ENCODE measurements around the gene CSMD2. TPM values are rescaled to one million over a fixed set of nuclear protein-coding genes. Genes with fewer than 3 reads are reported as not detected.
A peak's percentile ranks its signal among the peaks of the same experiment; 100 is the strongest.

Gene CSMD2
- polyA plus RNA-seq, 4 donors, result under 0.01 to 0.54 (median 0.09) TPM

- Histone ChIP-seq H3K4me3 (ENCODE audit: low read depth in 1 of 3, low read length in 3 of 3) (peak within 1 kb of the TSS; percentile 60 to 73 (median 60)), H3K9me3 (ENCODE audit: control insufficient read depth in 2 of 2, insufficient read depth in 1 of 2, low read depth in 1 of 2, low read length in 1 of 2) (no peaks in the 10 kb centered on the region), H3K27ac (ENCODE audit: low read depth in 1 of 3, low read length in 2 of 3) (peak within 1 kb of the TSS; percentile 42 to 80 (median 50)), H3K36me3 (ENCODE audit: control insufficient read depth in 3 of 3, insufficient read depth in 2 of 3, low read depth in 1 of 3, low read length in 3 of 3) (peaks cover 0 to 2% (median 0%) of the 10 kb centered on the region in 3 donors), H3K4me1 (ENCODE audit: control insufficient read depth in 3 of 3, insufficient read depth in 2 of 3, low read depth in 1 of 3, low read length in 2 of 3) (peaks cover 0 to 9% (median 5%) of the 10 kb centered on the region in 3 donors), H3K27me3 (ENCODE audit: control insufficient read depth in 3 of 3, insufficient read depth in 3 of 3, low read length in 3 of 3) (no peaks in the 10 kb centered on the region)
- FAIRE-seq (no peak), DNase-seq (peak; percentile 98)
- 1% methylated on average over 38 of the region's 38 CpGs for WGBS, 3 donors
These were observed 692.6 kb downstream of the CSMD2 start, which contains the start of gene ZSCAN20 for GRCh38 chr1:33472269-33472980. TSS of gene ZSCAN20 (plus strand) at chr1:33472645. CDS start at chr1:33479289, 6,644 bp downstream.

DNA sequence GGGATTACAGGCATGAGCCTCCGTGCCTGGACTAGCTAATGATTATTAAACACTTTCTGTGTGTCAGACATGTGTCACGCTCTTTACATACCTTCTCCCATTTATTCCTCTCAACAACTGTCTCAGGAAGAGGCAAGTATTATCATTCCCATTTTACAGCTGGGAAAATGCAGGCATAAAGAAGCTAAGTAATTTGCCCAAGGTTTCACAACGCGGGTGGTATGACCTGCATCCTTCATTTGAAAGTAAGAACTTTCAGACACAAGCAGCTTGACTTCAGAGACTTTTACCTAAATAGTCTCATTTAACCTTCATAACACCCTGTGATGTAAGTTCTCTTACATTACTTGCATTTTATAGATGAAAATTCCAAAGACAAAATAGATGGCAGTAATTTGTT, 693.6 kb downstream of the CSMD2 start:
- Histone ChIP-seq H3K4me1 (ENCODE audit: control insufficient read depth in 3 of 3, insufficient read depth in 2 of 3, low read depth in 1 of 3, low read length in 2 of 3) (peaks cover 0 to 9% (median 5%) of the 10 kb centered on the region in 3 donors), H3K4me3 (ENCODE audit: low read depth in 1 of 3, low read length in 3 of 3) (no peak overlapping the region), H3K9me3 (ENCODE audit: control insufficient read depth in 2 of 2, insufficient read depth in 1 of 2, low read depth in 1 of 2, low read length in 1 of 2) (no peaks in the 10 kb centered on the region), H3K27me3 (ENCODE audit: control insufficient read depth in 3 of 3, insufficient read depth in 3 of 3, low read length in 3 of 3) (no peaks in the 10 kb centered on the region), H3K36me3 (ENCODE audit: control insufficient read depth in 3 of 3, insufficient read depth in 2 of 3, low read depth in 1 of 3, low read length in 3 of 3) (peaks cover 0 to 2% (median 0%) of the 10 kb centered on the region in 3 donors), H3K27ac (ENCODE audit: low read depth in 1 of 3, low read length in 2 of 3) (no peak overlapping the region)
- FAIRE-seq (no peak), DNase-seq (no peak)
- 85 to 93% (median 91%) methylated on average over 4 of the region's 4 CpGs for WGBS, 3 donors

DNA sequence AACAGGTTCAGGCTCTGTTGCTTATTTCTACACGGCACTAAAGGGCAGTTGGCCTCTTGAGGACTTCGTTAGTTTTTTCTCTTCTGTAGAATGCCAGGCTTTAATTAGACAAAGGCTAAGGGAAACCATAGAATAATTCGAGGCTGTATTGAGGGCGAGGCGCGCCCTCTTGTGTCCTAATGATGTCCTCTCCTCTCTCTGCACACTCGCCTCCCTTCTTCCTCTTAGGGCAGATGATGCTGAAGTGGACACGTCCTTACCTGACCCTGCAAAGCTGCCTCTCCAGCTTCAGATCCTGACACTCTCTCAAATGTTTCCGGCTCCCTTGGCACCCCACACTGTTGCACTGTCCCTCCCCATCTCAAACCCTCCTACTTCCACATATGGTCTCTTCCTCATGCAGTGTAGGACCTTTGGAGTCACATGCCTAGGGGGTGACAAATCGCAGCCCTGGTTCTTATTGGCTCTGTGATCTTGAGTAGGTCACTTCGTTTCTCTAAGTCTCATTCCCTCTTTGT, 694.5 kb downstream of the CSMD2 start:
- 2 to 5% (median 3%) methylated on average over 11 of the region's 11 CpGs for WGBS, 3 donors
- Histone ChIP-seq H3K27ac (ENCODE audit: low read depth in 1 of 3, low read length in 2 of 3) (peak overlapping the region in 1 of 3 donors; percentile 10), H3K36me3 (ENCODE audit: control insufficient read depth in 3 of 3, insufficient read depth in 2 of 3, low read depth in 1 of 3, low read length in 3 of 3) (no peaks in the 10 kb centered on the region), H3K4me1 (ENCODE audit: control insufficient read depth in 3 of 3, insufficient read depth in 2 of 3, low read depth in 1 of 3, low read length in 2 of 3) (peaks cover 0 to 9% (median 5%) of the 10 kb centered on the region in 3 donors), H3K27me3 (ENCODE audit: control insufficient read depth in 3 of 3, insufficient read depth in 3 of 3, low read length in 3 of 3) (no peaks in the 10 kb centered on the region), H3K9me3 (ENCODE audit: control insufficient read depth in 2 of 2, insufficient read depth in 1 of 2, low read depth in 1 of 2, low read length in 1 of 2) (no peaks in the 10 kb centered on the region), H3K4me3 (ENCODE audit: low read depth in 1 of 3, low read length in 3 of 3) (no peak overlapping the region)
- FAIRE-seq, result no peak
- peak; percentile 79 to 82 for DNase-seq

DNA sequence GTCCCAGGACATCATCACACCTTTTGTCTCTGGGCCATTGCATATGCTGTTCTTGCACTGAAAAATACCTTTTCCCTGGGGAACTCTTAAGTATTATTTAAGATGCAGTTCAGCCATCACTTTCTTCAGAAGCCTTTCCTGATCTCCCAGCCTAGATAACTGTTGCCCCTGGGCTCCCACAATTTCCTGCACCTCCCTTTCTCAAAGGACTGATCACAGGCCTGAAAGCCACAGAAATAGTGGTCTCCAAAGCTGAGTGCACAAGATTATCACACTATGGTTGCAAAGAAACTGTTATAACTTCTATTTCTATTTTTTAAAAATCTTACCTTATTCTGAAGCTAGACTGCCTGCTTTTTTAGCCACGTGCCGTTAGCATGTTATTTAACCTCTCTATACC, 695.3 kb downstream of the CSMD2 start:
- no peaks in the 10 kb centered on the region for H3K36me3 ChIP-seq (ENCODE audit: control insufficient read depth in 3 of 3, insufficient read depth in 2 of 3, low read depth in 1 of 3, low read length in 3 of 3)
- H3K4me1 ChIP-seq (ENCODE audit: control insufficient read depth in 3 of 3, insufficient read depth in 2 of 3, low read depth in 1 of 3, low read length in 2 of 3), result peaks cover 0 to 7% (median 5%) of the 10 kb centered on the region in 3 donors
- no peak overlapping the region for H3K27ac ChIP-seq (ENCODE audit: low read depth in 1 of 3, low read length in 2 of 3)
- FAIRE-seq, result no peak
- 93 to 98% (median 95%) methylated on average over 2 of the region's 2 CpGs for WGBS, 3 donors
- H3K4me3 ChIP-seq (ENCODE audit: low read depth in 1 of 3, low read length in 3 of 3), result no peak overlapping the region
- no peaks in the 10 kb centered on the region for H3K9me3 ChIP-seq (ENCODE audit: control insufficient read depth in 2 of 2, insufficient read depth in 1 of 2, low read depth in 1 of 2, low read length in 1 of 2)
- DNase-seq, result no peak
- H3K27me3 ChIP-seq (ENCODE audit: control insufficient read depth in 3 of 3, insufficient read depth in 3 of 3, low read length in 3 of 3), result no peaks in the 10 kb centered on the region

GRCh38 chr1:33468967-33469366, 696.1 kb downstream of the CSMD2 start:
- DNase-seq (no peak), FAIRE-seq (no peak)
- no peaks in the 10 kb centered on the region for H3K27me3 ChIP-seq (ENCODE audit: control insufficient read depth in 3 of 3, insufficient read depth in 3 of 3, low read length in 3 of 3)
- H3K27ac ChIP-seq (ENCODE audit: low read depth in 1 of 3, low read length in 2 of 3), result no peak overlapping the region
- no peaks in the 10 kb centered on the region for H3K36me3 ChIP-seq (ENCODE audit: control insufficient read depth in 3 of 3, insufficient read depth in 2 of 3, low read depth in 1 of 3, low read length in 3 of 3)
- WGBS, 3 donors, result 65 to 80% (median 76%) methylated on average over 3 of the region's 3 CpGs
- H3K4me3 ChIP-seq (ENCODE audit: low read depth in 1 of 3, low read length in 3 of 3), result no peak overlapping the region
- H3K9me3 ChIP-seq (ENCODE audit: control insufficient read depth in 2 of 2, insufficient read depth in 1 of 2, low read depth in 1 of 2, low read length in 1 of 2), result no peaks in the 10 kb centered on the region
- H3K4me1 ChIP-seq (ENCODE audit: control insufficient read depth in 3 of 3, insufficient read depth in 2 of 3, low read depth in 1 of 3, low read length in 2 of 3), result peaks cover 0 to 5% (median 3%) of the 10 kb centered on the region in 3 donors

DNA sequence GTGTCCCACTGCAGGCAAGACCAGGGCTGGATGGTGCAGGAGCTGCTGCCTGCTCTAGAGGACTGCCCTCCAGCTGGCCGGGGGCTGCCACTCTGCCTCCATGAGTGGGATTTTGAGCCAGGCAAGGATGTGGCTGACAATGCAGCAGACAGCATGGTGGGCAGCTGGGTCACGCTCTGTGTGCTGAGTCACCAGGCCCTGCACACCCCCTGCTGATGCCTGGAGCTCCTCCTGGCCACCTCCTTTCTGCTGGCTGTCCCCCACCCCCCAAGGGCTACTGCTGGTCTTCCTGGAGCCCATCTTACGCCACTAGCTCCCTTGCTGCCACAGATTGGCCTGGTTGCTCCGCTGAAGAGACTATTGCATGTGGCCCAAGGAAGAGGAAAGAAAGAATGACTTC, 696.5 kb downstream of the CSMD2 start:
- 88 to 92% (median 91%) methylated on average over 3 to 4 of the region's 4 CpGs for WGBS, 3 donors
- no peaks in the 10 kb centered on the region for H3K27me3 ChIP-seq (ENCODE audit: control insufficient read depth in 3 of 3, insufficient read depth in 3 of 3, low read length in 3 of 3)
- H3K4me1 ChIP-seq (ENCODE audit: control insufficient read depth in 3 of 3, insufficient read depth in 2 of 3, low read depth in 1 of 3, low read length in 2 of 3), result peaks cover 0 to 5% (median 0%) of the 10 kb centered on the region in 3 donors
- H3K36me3 ChIP-seq (ENCODE audit: control insufficient read depth in 3 of 3, insufficient read depth in 2 of 3, low read depth in 1 of 3, low read length in 3 of 3), result no peaks in the 10 kb centered on the region
- no peaks in the 10 kb centered on the region for H3K9me3 ChIP-seq (ENCODE audit: control insufficient read depth in 2 of 2, insufficient read depth in 1 of 2, low read depth in 1 of 2, low read length in 1 of 2)
- H3K4me3 ChIP-seq (ENCODE audit: low read depth in 1 of 3, low read length in 3 of 3), result no peak overlapping the region
- no peak overlapping the region for H3K27ac ChIP-seq (ENCODE audit: low read depth in 1 of 3, low read length in 2 of 3)
- FAIRE-seq, result no peak
- DNase-seq, result no peak

DNA sequence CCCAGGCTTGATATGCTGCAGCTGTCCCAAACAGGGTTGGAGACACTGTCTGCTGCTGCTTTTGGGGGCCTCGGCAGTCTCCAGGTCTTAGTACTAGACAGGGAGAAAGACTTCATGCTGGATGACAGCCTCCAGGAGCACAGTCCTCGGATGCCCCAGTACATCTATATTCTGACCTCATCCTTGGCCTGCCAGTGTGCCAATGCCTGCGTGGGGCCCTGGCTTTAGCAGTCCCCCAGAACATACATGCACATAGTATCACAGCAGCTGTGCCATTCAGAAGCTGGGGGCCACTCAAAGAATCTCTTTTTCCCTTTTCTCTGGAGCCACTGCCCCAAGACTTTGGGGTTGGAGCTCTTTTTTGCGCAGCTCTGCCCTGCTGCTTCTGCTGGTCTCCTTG, 697.0 kb downstream of the CSMD2 start:
- Histone ChIP-seq H3K4me3 (ENCODE audit: low read depth in 1 of 3, low read length in 3 of 3) (no peak overlapping the region), H3K36me3 (ENCODE audit: control insufficient read depth in 3 of 3, insufficient read depth in 2 of 3, low read depth in 1 of 3, low read length in 3 of 3) (no peaks in the 10 kb centered on the region), H3K9me3 (ENCODE audit: control insufficient read depth in 2 of 2, insufficient read depth in 1 of 2, low read depth in 1 of 2, low read length in 1 of 2) (no peaks in the 10 kb centered on the region), H3K27ac (ENCODE audit: low read depth in 1 of 3, low read length in 2 of 3) (no peak overlapping the region), H3K27me3 (ENCODE audit: control insufficient read depth in 3 of 3, insufficient read depth in 3 of 3, low read length in 3 of 3) (no peaks in the 10 kb centered on the region), H3K4me1 (ENCODE audit: control insufficient read depth in 3 of 3, insufficient read depth in 2 of 3, low read depth in 1 of 3, low read length in 2 of 3) (peaks cover 0 to 1% (median 0%) of the 10 kb centered on the region in 3 donors)
- 78 to 87% (median 84%) methylated on average over 4 of the region's 4 CpGs for WGBS, 3 donors
- FAIRE-seq, result no peak
- no peak for DNase-seq

- no peak for FAIRE-seq
- Histone ChIP-seq H3K4me1 (ENCODE audit: control insufficient read depth in 3 of 3, insufficient read depth in 2 of 3, low read depth in 1 of 3, low read length in 2 of 3) (no peaks in the 10 kb centered on the region), H3K27me3 (ENCODE audit: control insufficient read depth in 3 of 3, insufficient read depth in 3 of 3, low read length in 3 of 3) (no peaks in the 10 kb centered on the region), H3K4me3 (ENCODE audit: low read depth in 1 of 3, low read length in 3 of 3) (no peak overlapping the region), H3K27ac (ENCODE audit: low read depth in 1 of 3, low read length in 2 of 3) (no peak overlapping the region), H3K36me3 (ENCODE audit: control insufficient read depth in 3 of 3, insufficient read depth in 2 of 3, low read depth in 1 of 3, low read length in 3 of 3) (no peaks in the 10 kb centered on the region), H3K9me3 (ENCODE audit: control insufficient read depth in 2 of 2, insufficient read depth in 1 of 2, low read depth in 1 of 2, low read length in 1 of 2) (no peaks in the 10 kb centered on the region)
- peak in 1 of 2 donors; percentile 26 for DNase-seq
- 46 to 67% (median 57%) methylated on average over 6 of the region's 6 CpGs for WGBS, 3 donors
These were observed 698.9 kb downstream of the CSMD2 start for GRCh38 chr1:33466159-33466558.
